HepG2 (cell line): ENCODE data around the gene FAM20A. TPM values are rescaled to one million over a fixed set of nuclear protein-coding genes. Genes with fewer than 3 reads are reported as not detected.

Source experiments
- EEA1 ChIP-seq: sonication (generic); formaldehyde crosslinking; IDR thresholded peaks from 2 replicates; pipeline ENCODE4 v1.5.1; 2020; ENCODE audit warnings: mild to moderate bottlenecking, missing genetic modification reagents, borderline replicate concordance
- FOSL1 ChIP-seq: sonication (generic); formaldehyde crosslinking; IDR thresholded peaks from 2 replicates; pipeline ENCODE4 v1.9.0; 2021; ENCODE audit warnings: missing genetic modification reagents, borderline replicate concordance
- HOXA5 ChIP-seq: sonication (generic); formaldehyde crosslinking; IDR thresholded peaks from 2 replicates; pipeline ENCODE4 v1.4.0; 2020; ENCODE audit warnings: missing genetic modification reagents
- ISL2 ChIP-seq: sonication (generic); formaldehyde crosslinking; IDR thresholded peaks from 2 replicates; pipeline ENCODE4 v1.5.0; 2020; ENCODE audit warnings: missing genetic modification reagents
- TEF ChIP-seq: sonication (generic); formaldehyde crosslinking; IDR thresholded peaks from 2 replicates; pipeline ENCODE4 v1.5.0; 2020; ENCODE audit warnings: missing genetic modification reagents
- ZC3H13 ChIP-seq: sonication (generic); formaldehyde crosslinking; IDR thresholded peaks from 2 replicates; pipeline ENCODE4 v1.8.1; 2023; ENCODE audit warnings: mild to moderate bottlenecking, missing genetic modification reagents, moderate library complexity
- ZNF160 ChIP-seq: sonication (generic); formaldehyde crosslinking; IDR thresholded peaks from 2 replicates; pipeline ENCODE4 v1.8.0; 2022; ENCODE audit warnings: mild to moderate bottlenecking, inconsistent platforms, missing genetic modification reagents
- ZNF207 ChIP-seq: fragments of 450-650 bp; IDR thresholded peaks from 2 replicates; pipeline ENCODE4 v1.6.1; 2016; ENCODE audit warnings: antibody characterized with exemption, borderline replicate concordance
- ZNF251 ChIP-seq: sonication (generic); formaldehyde crosslinking; IDR thresholded peaks from 2 replicates; pipeline ENCODE4 v1.9.0; 2021; ENCODE audit warnings: mild to moderate bottlenecking, missing genetic modification reagents
- ZNF407 ChIP-seq: sonication (generic); formaldehyde crosslinking; IDR thresholded peaks from one replicate; pipeline ENCODE4 v1.5.1; 2020; ENCODE audit warnings: mild to moderate bottlenecking, missing genetic modification reagents; ENCODE audit errors: not compliant biosample characterization
- ZNF576 ChIP-seq: sonication (generic); formaldehyde crosslinking; IDR thresholded peaks from 2 replicates; pipeline ENCODE4 v1.4.0; 2020; ENCODE audit warnings: mild to moderate bottlenecking, missing genetic modification reagents
- ZNF607 ChIP-seq: sonication (generic); formaldehyde crosslinking; IDR thresholded peaks from 2 replicates; pipeline ENCODE4 v1.5.1; 2020; ENCODE audit warnings: missing genetic modification reagents, mild to moderate bottlenecking, borderline replicate concordance
- polyA plus RNA-seq, 8 experiments: library from polyadenylated mRNA; depleted of rRNA in 3 of 8; stranded (reverse) in 7 of 8; unstranded in 1 of 8; fragments of >200 nt; fragmentation: Illumina TruSeq in 4 of 8; extraction: Trizol in 4 of 8; gene quantifications; 2 replicates each; pipeline versions ENCODE4 v1.2.1 to v1.2.3, GENCODE V29; 2011 to 2016; ENCODE audit warnings: low read depth in 4 of 8, missing spikeins in 1 of 8, mixed read lengths in 1 of 8; ENCODE audit not compliant: insufficient read depth in 1 of 8
- total RNA-seq, 5 experiments: library from RNA; depleted of rRNA; stranded (reverse); fragments of >200 nt; fragmentation: Illumina TruSeq; extraction: Trizol; gene quantifications; 2 replicates each; pipeline ENCODE4 v1.2.3, GENCODE V29; 2016; ENCODE audit warnings: low read depth in 1 of 5
- TF ChIP-seq, protein P1 (sequence below): sonication (generic); formaldehyde crosslinking; IDR thresholded peaks from 2 replicates; pipeline ENCODE4 v1.4.0; 2020; ENCODE audit warnings: mild to moderate bottlenecking, missing genetic modification reagents, borderline replicate concordance
- TF ChIP-seq, protein P2 (sequence below): sonication (generic); formaldehyde crosslinking; IDR thresholded peaks from 2 replicates; pipeline ENCODE4 v1.4.0; 2020; ENCODE audit warnings: missing genetic modification reagents

The FAM20A gene
- total and polyA plus RNA-seq, 2 of the 13 experiments (the other 11 are each of a cell fraction or from before 2014, with no cell fraction given) = 9.3 to 20.7 TPM

GRCh38 chr17:68598545-68598961 lies 2.6 kb downstream of the FAM20A start (continued):
- TF ChIP-seq ZNF407 (CRISPR knock-in tag) (no peak), ZNF251 (CRISPR knock-in tag) (no peak), ZNF207 (no peak), ZNF576 (CRISPR knock-in tag) (no peak), TEF (CRISPR knock-in tag) (no peak), FOSL1 (CRISPR knock-in tag) (no peak), ZNF607 (0 out of 2 replicates have a peak, but pooled peaks have one; percentile 46), ZNF160 (CRISPR knock-in tag) (no peak), ZC3H13 (CRISPR knock-in tag) (no peak), ISL2 (CRISPR knock-in tag) (0 out of 2 replicates have a peak, but pooled peaks have one; percentile 19), EEA1 (no peak), HOXA5 (CRISPR knock-in tag) (no peak; the same call in 1 of the 2 replicates)
- TF ChIP-seq, protein P1, sequence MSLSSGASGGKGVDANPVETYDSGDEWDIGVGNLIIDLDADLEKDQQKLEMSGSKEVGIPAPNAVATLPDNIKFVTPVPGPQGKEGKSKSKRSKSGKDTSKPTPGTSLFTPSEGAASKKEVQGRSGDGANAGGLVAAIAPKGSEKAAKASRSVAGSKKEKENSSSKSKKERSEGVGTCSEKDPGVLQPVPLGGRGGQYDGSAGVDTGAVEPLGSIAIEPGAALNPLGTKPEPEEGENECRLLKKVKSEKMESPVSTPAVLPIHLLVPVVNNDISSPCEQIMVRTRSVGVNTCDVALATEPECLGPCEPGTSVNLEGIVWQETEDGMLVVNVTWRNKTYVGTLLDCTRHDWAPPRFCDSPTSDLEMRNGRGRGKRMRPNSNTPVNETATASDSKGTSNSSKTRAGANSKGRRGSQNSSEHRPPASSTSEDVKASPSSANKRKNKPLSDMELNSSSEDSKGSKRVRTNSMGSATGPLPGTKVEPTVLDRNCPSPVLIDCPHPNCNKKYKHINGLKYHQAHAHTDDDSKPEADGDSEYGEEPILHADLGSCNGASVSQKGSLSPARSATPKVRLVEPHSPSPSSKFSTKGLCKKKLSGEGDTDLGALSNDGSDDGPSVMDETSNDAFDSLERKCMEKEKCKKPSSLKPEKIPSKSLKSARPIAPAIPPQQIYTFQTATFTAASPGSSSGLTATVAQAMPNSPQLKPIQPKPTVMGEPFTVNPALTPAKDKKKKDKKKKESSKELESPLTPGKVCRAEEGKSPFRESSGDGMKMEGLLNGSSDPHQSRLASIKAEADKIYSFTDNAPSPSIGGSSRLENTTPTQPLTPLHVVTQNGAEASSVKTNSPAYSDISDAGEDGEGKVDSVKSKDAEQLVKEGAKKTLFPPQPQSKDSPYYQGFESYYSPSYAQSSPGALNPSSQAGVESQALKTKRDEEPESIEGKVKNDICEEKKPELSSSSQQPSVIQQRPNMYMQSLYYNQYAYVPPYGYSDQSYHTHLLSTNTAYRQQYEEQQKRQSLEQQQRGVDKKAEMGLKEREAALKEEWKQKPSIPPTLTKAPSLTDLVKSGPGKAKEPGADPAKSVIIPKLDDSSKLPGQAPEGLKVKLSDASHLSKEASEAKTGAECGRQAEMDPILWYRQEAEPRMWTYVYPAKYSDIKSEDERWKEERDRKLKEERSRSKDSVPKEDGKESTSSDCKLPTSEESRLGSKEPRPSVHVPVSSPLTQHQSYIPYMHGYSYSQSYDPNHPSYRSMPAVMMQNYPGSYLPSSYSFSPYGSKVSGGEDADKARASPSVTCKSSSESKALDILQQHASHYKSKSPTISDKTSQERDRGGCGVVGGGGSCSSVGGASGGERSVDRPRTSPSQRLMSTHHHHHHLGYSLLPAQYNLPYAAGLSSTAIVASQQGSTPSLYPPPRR = no peak
- TF ChIP-seq, protein P2, sequence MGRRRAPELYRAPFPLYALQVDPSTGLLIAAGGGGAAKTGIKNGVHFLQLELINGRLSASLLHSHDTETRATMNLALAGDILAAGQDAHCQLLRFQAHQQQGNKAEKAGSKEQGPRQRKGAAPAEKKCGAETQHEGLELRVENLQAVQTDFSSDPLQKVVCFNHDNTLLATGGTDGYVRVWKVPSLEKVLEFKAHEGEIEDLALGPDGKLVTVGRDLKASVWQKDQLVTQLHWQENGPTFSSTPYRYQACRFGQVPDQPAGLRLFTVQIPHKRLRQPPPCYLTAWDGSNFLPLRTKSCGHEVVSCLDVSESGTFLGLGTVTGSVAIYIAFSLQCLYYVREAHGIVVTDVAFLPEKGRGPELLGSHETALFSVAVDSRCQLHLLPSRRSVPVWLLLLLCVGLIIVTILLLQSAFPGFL (CRISPR knock-in tag) = no peak
